Measurements from ENCODE around the gene PDE11A. TPM values are rescaled to one million over a fixed set of nuclear protein-coding genes. Genes with fewer than 3 reads are reported as not detected.

Gene PDE11A
- total RNA-seq, 4 donors from 2014 or later, result 0.37 to 1.2 (median 1.1) TPM; not detected in 1

DNA sequence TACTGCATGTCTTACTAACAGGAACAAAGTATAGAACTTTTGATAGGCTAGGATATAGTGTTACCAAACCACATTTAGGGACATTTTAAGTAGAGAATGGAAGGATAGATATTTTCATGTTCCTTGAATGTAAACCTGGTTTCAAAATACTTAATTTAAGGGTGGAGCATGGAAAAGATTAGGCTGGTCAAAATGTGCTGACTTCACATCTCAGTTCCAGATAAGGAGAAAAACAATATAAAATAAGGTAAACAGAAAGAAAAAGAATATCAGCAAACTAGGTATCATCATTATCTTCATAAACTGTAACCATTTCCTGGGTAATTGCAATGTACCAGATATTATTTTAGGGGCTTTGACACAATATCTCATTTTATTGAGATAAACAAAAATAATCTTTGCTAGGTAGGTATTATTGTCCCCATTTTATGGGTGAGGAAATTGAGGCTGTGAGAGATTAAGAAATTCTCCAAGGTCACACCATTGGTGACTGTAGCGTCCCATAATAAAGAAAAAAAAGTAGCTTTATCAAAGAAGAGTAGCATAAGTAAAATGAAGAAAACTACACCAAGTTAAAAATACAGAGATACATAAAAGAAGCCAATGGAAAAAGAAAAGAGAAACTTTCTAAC, 3.6 kb downstream of the PDE11A start:
- H3K27ac ChIP-seq, result no peak overlapping the region
- peaks cover 0 to 16% (median 6%) of the 10 kb centered on the region in 4 donors for H3K4me1 ChIP-seq
- DNase-seq, result no peak
- no peaks in the 10 kb centered on the region for H3K36me3 ChIP-seq
- no peak for TF ChIP-seq EP300 (IDR thresholded peaks at IDR 0.05; ENCODE audit: low read depth)
- TF ChIP-seq POLR2AphosphoS5 (IDR thresholded peaks at IDR 0.05), result no peak
- TF ChIP-seq POLR2A (IDR thresholded peaks at IDR 0.05), result no peak
- TF ChIP-seq, protein P1, sequence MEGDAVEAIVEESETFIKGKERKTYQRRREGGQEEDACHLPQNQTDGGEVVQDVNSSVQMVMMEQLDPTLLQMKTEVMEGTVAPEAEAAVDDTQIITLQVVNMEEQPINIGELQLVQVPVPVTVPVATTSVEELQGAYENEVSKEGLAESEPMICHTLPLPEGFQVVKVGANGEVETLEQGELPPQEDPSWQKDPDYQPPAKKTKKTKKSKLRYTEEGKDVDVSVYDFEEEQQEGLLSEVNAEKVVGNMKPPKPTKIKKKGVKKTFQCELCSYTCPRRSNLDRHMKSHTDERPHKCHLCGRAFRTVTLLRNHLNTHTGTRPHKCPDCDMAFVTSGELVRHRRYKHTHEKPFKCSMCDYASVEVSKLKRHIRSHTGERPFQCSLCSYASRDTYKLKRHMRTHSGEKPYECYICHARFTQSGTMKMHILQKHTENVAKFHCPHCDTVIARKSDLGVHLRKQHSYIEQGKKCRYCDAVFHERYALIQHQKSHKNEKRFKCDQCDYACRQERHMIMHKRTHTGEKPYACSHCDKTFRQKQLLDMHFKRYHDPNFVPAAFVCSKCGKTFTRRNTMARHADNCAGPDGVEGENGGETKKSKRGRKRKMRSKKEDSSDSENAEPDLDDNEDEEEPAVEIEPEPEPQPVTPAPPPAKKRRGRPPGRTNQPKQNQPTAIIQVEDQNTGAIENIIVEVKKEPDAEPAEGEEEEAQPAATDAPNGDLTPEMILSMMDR (IDR thresholded peaks at IDR 0.05), result no peak
- in situ Hi-C loops (cut with MboI; ENCODE audit: low pct_ligation_motif_present in 1 of 4, low pct_unique_long_range_greater_than_20kb in 1 of 4, low sequenced_read_pairs in 3 of 4) (no loop called here), intact Hi-C loops (cut with DNase I; ENCODE audit: low total_unique reads) (no loop called here)
- H3K27me3 ChIP-seq, result no peaks in the 10 kb centered on the region
- H3K4me3 ChIP-seq, result no peak overlapping the region
- no peaks in the 10 kb centered on the region for H3K9me3 ChIP-seq
- 90 to 100% methylated on average over 1 of the region's 1 CpG for WGBS, 2 donors (ENCODE audit: low coverage in 1 of 2)

DNA sequence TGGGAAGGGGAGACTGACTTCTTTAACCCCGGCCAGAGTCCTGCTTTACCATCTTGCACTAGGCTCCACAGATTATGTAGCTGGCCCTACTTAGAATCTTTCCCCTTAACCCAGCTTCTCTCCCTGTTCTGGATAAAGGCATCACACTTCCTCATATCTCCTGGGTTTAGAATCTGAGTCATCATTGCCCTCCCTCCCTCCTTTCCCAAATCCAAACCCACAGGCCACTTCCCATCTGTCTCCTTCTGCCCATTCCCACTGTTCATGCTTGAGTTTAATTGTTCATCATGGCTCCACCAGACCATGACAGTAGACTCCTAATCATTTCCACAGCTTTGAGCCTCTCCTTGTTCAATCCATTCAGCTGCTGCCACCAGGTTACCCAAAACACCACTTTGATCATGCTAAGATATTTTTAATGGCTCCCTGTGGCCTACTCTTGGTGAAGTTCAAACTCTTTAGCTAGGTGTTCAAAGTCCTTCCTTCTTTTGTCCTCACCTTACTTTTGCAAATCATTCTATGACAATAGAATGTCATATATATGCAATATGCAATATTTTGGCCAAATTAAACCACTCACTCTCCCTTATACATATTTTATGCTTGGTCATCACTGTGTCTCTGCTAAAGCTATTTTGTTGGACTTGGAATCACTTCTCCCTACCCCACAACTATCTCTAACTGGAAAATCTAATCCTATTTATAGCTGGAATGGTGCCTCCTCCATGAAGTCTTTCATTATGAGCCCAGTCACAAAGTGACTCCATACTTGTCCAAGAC, 5.5 kb downstream of the PDE11A start:
- Histone ChIP-seq H3K9me3 (no peaks in the 10 kb centered on the region), H3K4me3 (no peak overlapping the region), H3K36me3 (no peaks in the 10 kb centered on the region), H3K27ac (no peak overlapping the region), H3K27me3 (no peaks in the 10 kb centered on the region), H3K4me1 (peaks cover 0 to under 1% (median 0%) of the 10 kb centered on the region in 4 donors)
- in situ Hi-C loops (cut with MboI; ENCODE audit: low pct_ligation_motif_present in 1 of 4, low pct_unique_long_range_greater_than_20kb in 1 of 4, low sequenced_read_pairs in 3 of 4) (no loop called here), intact Hi-C loops (cut with DNase I; ENCODE audit: low total_unique reads) (no loop called here)
- WGBS, 2 donors (ENCODE audit: low coverage in 1 of 2), result 100% methylated on average over 1 of the region's 1 CpG; no CpG with 5 or more reads in 1 of the 2 donors
- DNase-seq, result no peak
- no peak for TF ChIP-seq POLR2AphosphoS5 (IDR thresholded peaks at IDR 0.05)
- no peak for TF ChIP-seq EP300 (IDR thresholded peaks at IDR 0.05; ENCODE audit: low read depth)

DNA sequence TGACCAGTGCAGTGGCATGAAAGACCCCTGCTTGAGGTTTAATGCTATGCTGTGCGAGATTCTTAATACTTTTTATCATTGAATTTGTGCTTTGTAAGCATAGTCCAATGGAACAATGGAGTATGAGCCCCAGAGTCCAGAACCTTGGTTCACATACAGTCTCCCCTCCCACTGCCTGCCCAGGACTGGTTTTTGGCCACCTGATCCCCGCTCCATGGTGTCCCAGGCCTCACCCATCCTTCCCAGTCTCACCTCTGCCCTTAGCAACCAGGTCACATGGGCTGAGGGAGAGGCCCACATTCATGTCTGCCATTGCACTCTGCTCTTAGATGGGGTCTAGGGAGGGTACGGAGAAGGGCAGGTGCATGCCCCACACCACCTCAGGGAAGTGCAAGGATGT, 6.3 kb downstream of the PDE11A start:
- no peak for DNase-seq
- Histone ChIP-seq H3K4me1 (no peaks in the 10 kb centered on the region), H3K27ac (no peak overlapping the region), H3K27me3 (no peaks in the 10 kb centered on the region), H3K9me3 (no peaks in the 10 kb centered on the region), H3K36me3 (no peaks in the 10 kb centered on the region), H3K4me3 (no peak overlapping the region)
- TF ChIP-seq EP300 (IDR thresholded peaks at IDR 0.05; ENCODE audit: low read depth) (no peak), POLR2AphosphoS5 (IDR thresholded peaks at IDR 0.05) (no peak), POLR2A (IDR thresholded peaks at IDR 0.05) (no peak)
- TF ChIP-seq, protein P1 (IDR thresholded peaks at IDR 0.05), result no peak
- WGBS, 2 donors (ENCODE audit: low coverage in 1 of 2), result 85% methylated on average over 3 of the region's 3 CpGs; no CpG with 5 or more reads in 1 of the 2 donors
- intact Hi-C loops (cut with DNase I; ENCODE audit: low total_unique reads), result no loop called here
- in situ Hi-C loops (cut with MboI; ENCODE audit: low pct_ligation_motif_present in 1 of 4, low pct_unique_long_range_greater_than_20kb in 1 of 4, low sequenced_read_pairs in 3 of 4), result no loop called here

DNA sequence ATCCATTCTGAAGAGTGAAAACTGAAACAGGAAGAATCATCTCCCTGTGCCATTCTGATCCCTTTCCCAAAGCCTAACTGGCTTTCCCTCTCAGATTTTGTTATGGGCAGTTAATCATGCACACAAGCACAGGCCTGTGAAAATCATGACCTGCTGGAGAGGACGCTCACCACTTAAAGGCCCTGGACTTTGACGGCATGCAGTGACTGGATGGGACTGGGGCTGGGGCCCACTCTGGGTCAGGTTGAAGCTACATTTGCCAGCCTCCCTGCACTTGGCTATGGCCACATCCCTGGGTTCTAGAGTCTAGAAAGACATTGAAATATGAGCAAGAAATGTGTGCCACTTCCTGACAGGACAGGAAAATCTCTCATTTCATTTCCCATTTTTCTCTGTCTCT, 12.9 kb downstream of the PDE11A start:
- in situ Hi-C loops (cut with MboI; ENCODE audit: low pct_ligation_motif_present in 1 of 4, low pct_unique_long_range_greater_than_20kb in 1 of 4, low sequenced_read_pairs in 3 of 4) (no loop called here), intact Hi-C loops (cut with DNase I; ENCODE audit: low total_unique reads) (no loop called here)
- Histone ChIP-seq H3K4me1 (no peaks in the 10 kb centered on the region), H3K9me3 (no peaks in the 10 kb centered on the region), H3K36me3 (no peaks in the 10 kb centered on the region), H3K27me3 (no peaks in the 10 kb centered on the region), H3K27ac (no peak overlapping the region), H3K4me3 (no peak overlapping the region)
- WGBS, 2 donors (ENCODE audit: low coverage in 1 of 2), result 92% methylated on average over 2 of the region's 2 CpGs; no CpG with 5 or more reads in 1 of the 2 donors
- DNase-seq, result no peak
- TF ChIP-seq POLR2AphosphoS5 (IDR thresholded peaks at IDR 0.05), result no peak
- no peak for TF ChIP-seq EP300 (IDR thresholded peaks at IDR 0.05; ENCODE audit: low read depth)
- TF ChIP-seq POLR2A (IDR thresholded peaks at IDR 0.05), result no peak
- TF ChIP-seq, protein P1 (IDR thresholded peaks at IDR 0.05), result no peak

Measured in transverse colon (tissue), 4 donors.